ENCODE measurements around the gene RETREG1. TPM values are rescaled to one million over a fixed set of nuclear protein-coding genes. Genes with fewer than 3 reads are reported as not detected.

The RETREG1 gene
- polyA plus RNA-seq, 1 of the 3 experiments (the other 2 are of a cell fraction) = 0.43 TPM

DNA sequence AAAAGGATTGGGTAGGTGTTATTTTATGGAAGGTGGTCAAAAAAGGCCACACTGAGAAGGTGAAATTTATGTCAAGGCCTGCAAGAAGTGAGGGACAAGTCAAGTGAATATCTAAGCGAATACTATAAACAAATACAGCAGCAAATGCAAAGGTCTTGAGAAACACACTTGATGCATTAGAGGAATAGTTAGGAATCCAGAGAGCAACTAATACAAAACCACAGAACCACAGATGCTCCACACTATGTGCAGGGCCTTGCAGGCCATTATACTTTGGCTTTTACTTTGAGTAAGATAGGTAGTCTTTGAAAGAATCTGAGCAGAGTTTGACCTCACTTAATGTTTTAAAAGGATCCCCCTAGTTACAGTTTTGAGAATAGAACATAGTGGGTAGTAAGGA lies 155.8 kb downstream of the RETREG1 start:
- no peak overlapping the region for H3K4me2 ChIP-seq
- CTCF ChIA-PET = no interaction called here
- H3K9me2 ChIP-seq = no peaks in the 10 kb centered on the region
- H2AFZ ChIP-seq (ENCODE audit: low read depth) = no peak overlapping the region
- peaks cover 68% of the 10 kb centered on the region for H3K79me2 ChIP-seq (ENCODE audit: insufficient read depth)
- H3K4me1 ChIP-seq (ENCODE audit: control insufficient read depth in 1 of 2, insufficient read depth in 2 of 2, low read depth in 1 of 2, low read length in 1 of 2) = peaks cover 0 to 13% of the 10 kb centered on the region in 2 experiments; a peak in 2 of 4 replicates
- H3K9ac ChIP-seq = no peak overlapping the region
- H3K9me3 ChIP-seq = no peaks in the 10 kb centered on the region
- 96% methylated on average over 1 of the region's 1 CpG for WGBS (ENCODE audit: low lambda C conversion rate)
- peak overlapping the region in 1 of 2 experiments; percentile 0; a peak in 1 of 4 replicates for H3K4me3 ChIP-seq (ENCODE audit: low read depth in 2 of 2, low read length in 1 of 2)
- peak overlapping the region in 1 of 2 experiments; percentile 34; a peak in 1 of 4 replicates for H3K27ac ChIP-seq (ENCODE audit: low read depth in 2 of 2, low read length in 1 of 2)
- TF ChIP-seq JUND (IDR thresholded peaks at IDR 0.05) = no peak
- no peak for TF ChIP-seq USF2 (IDR thresholded peaks at IDR 0.05; ENCODE audit: borderline replicate concordance, low read depth, low read length)
- no peak for TF ChIP-seq RAD21 (IDR thresholded peaks at IDR 0.05; ENCODE audit: low read length)
- no peak for TF ChIP-seq MEF2A (IDR thresholded peaks at IDR 0.05; ENCODE audit: borderline replicate concordance, low read depth)
- no peak for TF ChIP-seq MXI1 (IDR thresholded peaks at IDR 0.05; ENCODE audit: low read depth, low read length)
- no peak for TF ChIP-seq SIN3A (IDR thresholded peaks at IDR 0.05; ENCODE audit: borderline replicate concordance, low read depth, low read length)
- no peak for TF ChIP-seq REST (IDR thresholded peaks at IDR 0.05; ENCODE audit: low read depth, low read length)
- TF ChIP-seq, protein P1, sequence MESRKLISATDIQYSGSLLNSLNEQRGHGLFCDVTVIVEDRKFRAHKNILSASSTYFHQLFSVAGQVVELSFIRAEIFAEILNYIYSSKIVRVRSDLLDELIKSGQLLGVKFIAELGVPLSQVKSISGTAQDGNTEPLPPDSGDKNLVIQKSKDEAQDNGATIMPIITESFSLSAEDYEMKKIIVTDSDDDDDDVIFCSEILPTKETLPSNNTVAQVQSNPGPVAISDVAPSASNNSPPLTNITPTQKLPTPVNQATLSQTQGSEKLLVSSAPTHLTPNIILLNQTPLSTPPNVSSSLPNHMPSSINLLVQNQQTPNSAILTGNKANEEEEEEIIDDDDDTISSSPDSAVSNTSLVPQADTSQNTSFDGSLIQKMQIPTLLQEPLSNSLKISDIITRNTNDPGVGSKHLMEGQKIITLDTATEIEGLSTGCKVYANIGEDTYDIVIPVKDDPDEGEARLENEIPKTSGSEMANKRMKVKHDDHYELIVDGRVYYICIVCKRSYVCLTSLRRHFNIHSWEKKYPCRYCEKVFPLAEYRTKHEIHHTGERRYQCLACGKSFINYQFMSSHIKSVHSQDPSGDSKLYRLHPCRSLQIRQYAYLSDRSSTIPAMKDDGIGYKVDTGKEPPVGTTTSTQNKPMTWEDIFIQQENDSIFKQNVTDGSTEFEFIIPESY (IDR thresholded peaks at IDR 0.05; ENCODE audit: borderline replicate concordance, low read depth) = no peak
- no peaks in the 10 kb centered on the region for H3K27me3 ChIP-seq (ENCODE audit: insufficient read depth)
- H3K36me3 ChIP-seq (replicated peaks in 1 of 2; ENCODE audit: control insufficient read depth in 1 of 2, insufficient read depth in 2 of 2, low read length in 1 of 2) = peaks cover 55 to 71% of the 10 kb centered on the region in 2 experiments
- no peak for DNase-seq
- H3F3A ChIP-seq (replicated peaks; ENCODE audit: insufficient read depth) = peaks cover 11% of the 10 kb centered on the region
- POLR2A ChIA-PET = no interaction called here
- peaks cover 17% of the 10 kb centered on the region for H4K20me1 ChIP-seq (ENCODE audit: insufficient read depth)

DNA sequence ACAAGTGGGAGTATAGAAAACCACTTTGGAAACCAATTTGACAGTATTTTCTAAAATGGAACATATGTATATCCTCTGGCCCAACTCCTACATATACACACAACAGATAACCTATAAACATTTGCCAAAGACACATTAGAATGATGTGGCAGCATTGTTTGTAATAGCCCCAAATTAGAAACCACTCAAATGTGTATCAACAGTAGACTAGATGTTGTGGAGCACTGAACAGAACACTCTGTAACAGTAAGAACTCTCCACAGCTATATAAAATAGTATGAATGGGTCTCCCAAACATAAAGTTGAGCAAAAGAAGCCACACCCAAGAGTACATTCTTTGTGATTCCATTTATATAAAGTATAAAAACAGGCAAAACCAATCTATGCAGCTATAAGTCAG lies 157.3 kb downstream of the RETREG1 start:
- H3K36me3 ChIP-seq (replicated peaks in 1 of 2; ENCODE audit: control insufficient read depth in 1 of 2, insufficient read depth in 2 of 2, low read length in 1 of 2) = peaks cover 69 to 85% of the 10 kb centered on the region in 2 experiments
- no peak for TF ChIP-seq FOXJ3 (CRISPR knock-in tag; IDR thresholded peaks at IDR 0.05)
- no peak for TF ChIP-seq REST (IDR thresholded peaks at IDR 0.05; ENCODE audit: low read depth, low read length)
- no peak for TF ChIP-seq ELF1 (IDR thresholded peaks at IDR 0.05)
- TF ChIP-seq NRF1 (IDR thresholded peaks at IDR 0.05; ENCODE audit: low read depth, low read length) = no peak
- no peak for TF ChIP-seq RCOR1 (IDR thresholded peaks at IDR 0.05; ENCODE audit: low read length)
- TF ChIP-seq, protein P1 (IDR thresholded peaks at IDR 0.05; ENCODE audit: borderline replicate concordance, low read depth) = no peak
- no peak for TF ChIP-seq RAD21 (IDR thresholded peaks at IDR 0.05; ENCODE audit: low read length)
- TF ChIP-seq YY1 (IDR thresholded peaks at IDR 0.05; ENCODE audit: low read depth) = no peak
- peaks cover 69% of the 10 kb centered on the region for H3K79me2 ChIP-seq (ENCODE audit: insufficient read depth)
- ChIA-PET CTCF (interaction anchor here (1.0 to 1.8 kb wide), 2 partner anchors 298 to 299 kb away, joined by 6 read pairs; no protein-coding TSS in a partner anchor), POLR2A (interaction anchor here (0.6 kb wide), 1 partner anchor 10 kb away, joined by 3 read pairs; no protein-coding TSS in a partner anchor)
- peaks cover 0 to 13% of the 10 kb centered on the region in 2 experiments; a peak in 2 of 4 replicates for H3K4me1 ChIP-seq (ENCODE audit: control insufficient read depth in 1 of 2, insufficient read depth in 2 of 2, low read depth in 1 of 2, low read length in 1 of 2)
- no peaks in the 10 kb centered on the region for H3K9me3 ChIP-seq
- no peak overlapping the region for H3K27ac ChIP-seq (ENCODE audit: low read depth in 2 of 2, low read length in 1 of 2)
- no peak overlapping the region for H2AFZ ChIP-seq (ENCODE audit: low read depth)
- no peaks in the 10 kb centered on the region for H3K27me3 ChIP-seq (ENCODE audit: insufficient read depth)
- no peaks in the 10 kb centered on the region for H3K9me2 ChIP-seq
- no peak overlapping the region for H3K9ac ChIP-seq
- peaks cover 11% of the 10 kb centered on the region for H3F3A ChIP-seq (replicated peaks; ENCODE audit: insufficient read depth)
- no peak for DNase-seq
- H3K4me3 ChIP-seq (ENCODE audit: low read depth in 2 of 2, low read length in 1 of 2) = no peak overlapping the region
- H3K4me2 ChIP-seq = no peak overlapping the region
- H4K20me1 ChIP-seq (ENCODE audit: insufficient read depth) = peaks cover 33% of the 10 kb centered on the region

All from SK-N-SH (cell line).